Measurements from ENCODE around the gene RNF150. TPM values are rescaled to one million over a fixed set of nuclear protein-coding genes. Genes with fewer than 3 reads are reported as not detected.

RNF150 gene
- total RNA-seq, 1 experiment from 2014 or later = 2.7 TPM

DNA sequence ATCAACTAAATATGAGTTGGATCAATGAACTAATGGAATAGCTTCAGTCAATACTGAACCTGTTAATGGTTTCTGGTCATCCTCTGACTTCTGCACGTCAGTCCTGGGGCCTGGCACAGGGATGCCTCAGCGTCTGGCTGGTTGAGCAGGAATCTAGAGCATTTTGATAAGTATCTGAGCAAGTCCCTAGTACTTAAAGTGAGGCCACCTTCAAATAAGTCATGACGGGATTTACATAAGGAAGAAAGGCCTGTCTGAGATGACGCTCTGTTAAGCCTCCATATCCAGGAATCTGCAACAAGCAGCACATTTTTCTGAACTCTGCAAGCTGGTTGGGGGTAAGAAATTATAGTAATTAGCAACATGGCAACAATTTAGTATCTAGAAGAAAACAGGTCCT is 293.9 kb downstream of the RNF150 start:
- H3K27me3 ChIP-seq (replicated peaks; ENCODE audit: insufficient read depth, low read depth, low read length, poor library complexity) = no peaks in the 10 kb centered on the region
- BruUV-seq (replicated peaks) = no TSS peak

GRCh38 chr4:140837736-140838135 is 295.5 kb downstream of the RNF150 start:
- Histone ChIP-seq H3K27me3 (replicated peaks; ENCODE audit: insufficient read depth, low read depth, low read length, poor library complexity) (no peaks in the 10 kb centered on the region), H3K4me3 (ENCODE audit: low read depth, low read length, poor library complexity, severe bottlenecking) (no peak overlapping the region), H3K4me1 (ENCODE audit: insufficient read depth, low read length, poor library complexity, severe bottlenecking) (no peaks in the 10 kb centered on the region), H3K36me3 (ENCODE audit: insufficient read depth, low read length, poor library complexity, severe bottlenecking) (no peaks in the 10 kb centered on the region), H3K9me3 (ENCODE audit: low read depth, low read length, poor library complexity, severe bottlenecking) (no peaks in the 10 kb centered on the region), H3K27ac (ENCODE audit: low read depth, low read length, poor library complexity, severe bottlenecking) (no peak overlapping the region)
- ChIA-PET CTCF (no interaction called here), POLR2A (ENCODE audit: low non-redundant PET) (no interaction called here)
- no peak for DNase-seq (ENCODE audit: low spot score)
- intact Hi-C loops (cut with micrococcal nuclease; ENCODE audit: unreplicated experiment) = no loop called here
- TF ChIP-seq, protein P1, sequence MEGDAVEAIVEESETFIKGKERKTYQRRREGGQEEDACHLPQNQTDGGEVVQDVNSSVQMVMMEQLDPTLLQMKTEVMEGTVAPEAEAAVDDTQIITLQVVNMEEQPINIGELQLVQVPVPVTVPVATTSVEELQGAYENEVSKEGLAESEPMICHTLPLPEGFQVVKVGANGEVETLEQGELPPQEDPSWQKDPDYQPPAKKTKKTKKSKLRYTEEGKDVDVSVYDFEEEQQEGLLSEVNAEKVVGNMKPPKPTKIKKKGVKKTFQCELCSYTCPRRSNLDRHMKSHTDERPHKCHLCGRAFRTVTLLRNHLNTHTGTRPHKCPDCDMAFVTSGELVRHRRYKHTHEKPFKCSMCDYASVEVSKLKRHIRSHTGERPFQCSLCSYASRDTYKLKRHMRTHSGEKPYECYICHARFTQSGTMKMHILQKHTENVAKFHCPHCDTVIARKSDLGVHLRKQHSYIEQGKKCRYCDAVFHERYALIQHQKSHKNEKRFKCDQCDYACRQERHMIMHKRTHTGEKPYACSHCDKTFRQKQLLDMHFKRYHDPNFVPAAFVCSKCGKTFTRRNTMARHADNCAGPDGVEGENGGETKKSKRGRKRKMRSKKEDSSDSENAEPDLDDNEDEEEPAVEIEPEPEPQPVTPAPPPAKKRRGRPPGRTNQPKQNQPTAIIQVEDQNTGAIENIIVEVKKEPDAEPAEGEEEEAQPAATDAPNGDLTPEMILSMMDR (conservative IDR thresholded peaks at IDR 0.05; ENCODE audit: low read depth, low read length) = no peak
- no peak for TF ChIP-seq EZH2 (IDR thresholded peaks at IDR 0.05; ENCODE audit: borderline replicate concordance, low read depth, low read length, poor library complexity, severe bottlenecking)
- no TSS peak for BruUV-seq (replicated peaks)

More for the DNA sequence above, 293.9 kb downstream of the RNF150 start:
- H3K4me3 ChIP-seq (ENCODE audit: low read depth, low read length, poor library complexity, severe bottlenecking) = no peak overlapping the region
- no peaks in the 10 kb centered on the region for H3K4me1 ChIP-seq (ENCODE audit: insufficient read depth, low read length, poor library complexity, severe bottlenecking)
- CTCF ChIA-PET = interaction anchor here (1.1 kb wide), 1 partner anchor 9 kb away, joined by 3 read pairs; no protein-coding TSS in a partner anchor
- intact Hi-C loops (cut with micrococcal nuclease; ENCODE audit: unreplicated experiment) = no loop called here
- H3K9me3 ChIP-seq (ENCODE audit: low read depth, low read length, poor library complexity, severe bottlenecking) = no peaks in the 10 kb centered on the region
- H3K36me3 ChIP-seq (ENCODE audit: insufficient read depth, low read length, poor library complexity, severe bottlenecking) = no peaks in the 10 kb centered on the region
- POLR2A ChIA-PET (ENCODE audit: low non-redundant PET) = no interaction called here
- TF ChIP-seq, protein P1 (conservative IDR thresholded peaks at IDR 0.05; ENCODE audit: low read depth, low read length) = no peak
- no peak for TF ChIP-seq EZH2 (IDR thresholded peaks at IDR 0.05; ENCODE audit: borderline replicate concordance, low read depth, low read length, poor library complexity, severe bottlenecking)
- DNase-seq (ENCODE audit: low spot score) = no peak
- no peak overlapping the region for H3K27ac ChIP-seq (ENCODE audit: low read depth, low read length, poor library complexity, severe bottlenecking)

DNA sequence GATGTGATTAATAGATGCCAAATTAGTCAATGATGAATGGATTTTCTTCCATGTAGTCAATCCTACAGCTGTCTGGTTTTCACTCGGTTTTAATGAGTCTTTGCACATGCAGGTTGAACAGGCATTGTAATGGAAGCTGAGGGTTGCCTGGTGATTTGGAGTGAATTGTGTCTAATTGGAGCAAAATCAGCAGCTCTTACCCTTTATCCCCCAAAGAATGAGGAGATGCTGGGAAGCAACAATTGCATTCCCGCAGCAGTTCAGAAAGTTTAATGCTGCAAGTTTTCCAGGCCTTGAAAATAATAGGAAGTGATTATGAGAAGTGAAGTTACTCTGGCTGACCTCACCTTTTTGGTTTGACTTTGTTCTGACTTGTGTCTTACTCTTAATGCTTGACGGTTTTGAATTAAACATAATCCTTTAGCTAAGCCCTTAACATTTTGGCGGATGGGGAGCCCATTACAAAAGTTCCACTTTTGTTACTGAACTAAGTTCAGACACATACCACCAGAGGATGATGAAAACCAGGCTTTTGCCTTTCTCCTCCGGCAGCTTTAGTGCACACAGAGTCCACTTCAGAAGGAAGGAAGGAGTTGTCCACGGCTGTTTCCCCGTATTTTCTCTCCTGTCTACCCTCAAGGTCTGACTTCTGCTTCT is 298.3 kb downstream of the RNF150 start:
- no peak for DNase-seq (ENCODE audit: low spot score)
- Histone ChIP-seq H3K36me3 (ENCODE audit: insufficient read depth, low read length, poor library complexity, severe bottlenecking) (no peaks in the 10 kb centered on the region), H3K27me3 (replicated peaks; ENCODE audit: insufficient read depth, low read depth, low read length, poor library complexity) (no peaks in the 10 kb centered on the region), H3K27ac (ENCODE audit: low read depth, low read length, poor library complexity, severe bottlenecking) (no peak overlapping the region), H3K4me1 (ENCODE audit: insufficient read depth, low read length, poor library complexity, severe bottlenecking) (no peaks in the 10 kb centered on the region), H3K9me3 (ENCODE audit: low read depth, low read length, poor library complexity, severe bottlenecking) (no peaks in the 10 kb centered on the region), H3K4me3 (ENCODE audit: low read depth, low read length, poor library complexity, severe bottlenecking) (no peak overlapping the region)
- ChIA-PET CTCF (interaction anchor here (0.5 kb wide), 1 partner anchor 30 kb away, joined by 4 read pairs; no protein-coding TSS in a partner anchor), POLR2A (ENCODE audit: low non-redundant PET) (no interaction called here)
- no peak for TF ChIP-seq EZH2 (IDR thresholded peaks at IDR 0.05; ENCODE audit: borderline replicate concordance, low read depth, low read length, poor library complexity, severe bottlenecking)
- TF ChIP-seq, protein P1 (conservative IDR thresholded peaks at IDR 0.05; ENCODE audit: low read depth, low read length) = no peak
- intact Hi-C loops (cut with micrococcal nuclease; ENCODE audit: unreplicated experiment) = no loop called here
- BruUV-seq (replicated peaks) = no TSS peak

Data from A673 (cell line).